Activated T-cell treated with anti-CD3 and anti-CD28 coated beads, Interleukin-2, amount 50 U/mL, for 24 hours (primary cell): ENCODE data around the gene CLRN3.

Experiments
- DNase-seq: peaks from one replicate; pipeline ENCODE4 v3.0.0-alpha.2; 2020
- H3K27ac Mint-ChIP-seq: 2 replicates; pipeline ENCODE4 v1.8.0; 2020; ENCODE audit warnings: mild to moderate bottlenecking, mixed read lengths
- H3K27me3 Mint-ChIP-seq: 2 replicates; pipeline ENCODE4 v1.8.0; 2020; ENCODE audit warnings: mixed read lengths
- H3K36me3 Mint-ChIP-seq: 2 replicates; pipeline ENCODE4 v1.8.0; 2020; ENCODE audit warnings: low read depth, mixed read lengths
- H3K4me1 Mint-ChIP-seq: 2 replicates; pipeline ENCODE4 v1.8.0; 2020; ENCODE audit warnings: low read depth, mixed read lengths
- H3K4me3 Mint-ChIP-seq: 2 replicates; pipeline ENCODE4 v1.8.0; 2020; ENCODE audit warnings: mild to moderate bottlenecking, moderate library complexity, mixed read lengths
- H3K9me3 Mint-ChIP-seq: 2 replicates; pipeline ENCODE4 v1.8.0; 2020; ENCODE audit warnings: mixed read lengths

Gene CLRN3

DNA sequence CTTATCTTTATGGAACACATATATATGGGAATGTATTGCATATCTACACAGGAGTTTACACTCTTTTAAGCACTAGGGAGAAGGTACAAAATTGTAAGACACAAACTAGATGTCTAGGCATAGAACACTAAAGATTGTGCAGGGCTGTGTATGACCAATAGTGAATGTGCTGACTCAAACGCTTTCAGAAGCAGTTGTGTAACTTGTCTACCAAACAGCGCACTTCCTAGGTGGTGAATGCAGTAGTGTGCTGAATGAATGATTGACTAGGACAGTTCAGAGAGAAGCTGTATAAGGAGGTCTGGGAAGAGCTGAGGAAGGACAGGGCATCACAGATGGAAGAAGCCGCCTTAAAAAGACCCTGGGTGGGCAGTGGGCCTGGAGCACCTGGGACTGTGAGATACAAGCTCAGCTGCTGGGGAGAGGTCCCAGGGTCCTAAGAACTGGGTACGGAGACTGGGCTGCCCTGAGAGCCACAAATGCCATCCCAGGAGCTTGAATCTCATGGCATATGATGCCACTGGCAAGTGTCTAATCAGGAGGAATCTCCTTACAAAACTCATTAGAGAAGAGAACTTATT is 14.2 kb downstream of the CLRN3 start:
- no peaks in the 10 kb centered on the region for H3K9me3 Mint-ChIP-seq
- H3K27ac Mint-ChIP-seq: no peak overlapping the region

GRCh38 chr10:127877699-127878098 is 15.0 kb downstream of the CLRN3 start:
- H3K4me1 Mint-ChIP-seq: peaks cover 6% of the 10 kb centered on the region
- H3K27ac Mint-ChIP-seq: no peak overlapping the region
- peaks cover under 1% of the 10 kb centered on the region for H3K27me3 Mint-ChIP-seq
- DNase-seq: no peak
- H3K36me3 Mint-ChIP-seq: no peaks in the 10 kb centered on the region
- no peak overlapping the region for H3K4me3 Mint-ChIP-seq
- no peaks in the 10 kb centered on the region for H3K9me3 Mint-ChIP-seq

More for the DNA sequence above, 14.2 kb downstream of the CLRN3 start:
- Mint-ChIP-seq H3K4me1 (peaks cover 6% of the 10 kb centered on the region), H3K36me3 (no peaks in the 10 kb centered on the region), H3K27me3 (no peaks in the 10 kb centered on the region), H3K4me3 (no peak overlapping the region)
- no peak for DNase-seq

DNA sequence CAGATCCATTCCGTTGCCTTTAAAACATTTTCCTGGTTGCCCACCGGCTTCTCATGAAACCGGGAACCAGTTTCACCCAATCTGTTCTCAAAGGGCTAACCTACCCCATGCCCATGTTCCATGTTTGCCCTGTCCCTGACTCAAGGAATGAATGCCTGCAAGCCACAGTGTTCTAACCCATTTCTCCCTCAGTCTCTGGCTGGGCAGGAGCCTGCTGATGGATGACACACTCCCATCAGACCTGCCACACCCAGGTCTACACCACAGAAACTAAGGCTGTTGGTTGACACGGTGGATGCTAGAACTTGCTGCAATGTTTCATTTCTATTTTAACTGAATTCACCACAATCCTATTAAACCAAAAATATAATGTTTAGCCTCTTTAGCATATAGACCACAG is 15.6 kb downstream of the CLRN3 start:
- peaks cover 4% of the 10 kb centered on the region for H3K27me3 Mint-ChIP-seq
- H3K4me3 Mint-ChIP-seq: no peak overlapping the region
- H3K9me3 Mint-ChIP-seq: no peaks in the 10 kb centered on the region
- no peaks in the 10 kb centered on the region for H3K36me3 Mint-ChIP-seq
- no peak overlapping the region for H3K27ac Mint-ChIP-seq
- H3K4me1 Mint-ChIP-seq: peaks cover 6% of the 10 kb centered on the region
- DNase-seq: no peak

- Mint-ChIP-seq H3K4me3 (no peak overlapping the region), H3K9me3 (no peaks in the 10 kb centered on the region), H3K27me3 (peaks cover 13% of the 10 kb centered on the region), H3K4me1 (peaks cover 6% of the 10 kb centered on the region), H3K27ac (no peak overlapping the region), H3K36me3 (no peaks in the 10 kb centered on the region)
- no peak for DNase-seq
These were observed 16.8 kb downstream of the CLRN3 start for GRCh38 chr10:127875916-127876315.

DNA sequence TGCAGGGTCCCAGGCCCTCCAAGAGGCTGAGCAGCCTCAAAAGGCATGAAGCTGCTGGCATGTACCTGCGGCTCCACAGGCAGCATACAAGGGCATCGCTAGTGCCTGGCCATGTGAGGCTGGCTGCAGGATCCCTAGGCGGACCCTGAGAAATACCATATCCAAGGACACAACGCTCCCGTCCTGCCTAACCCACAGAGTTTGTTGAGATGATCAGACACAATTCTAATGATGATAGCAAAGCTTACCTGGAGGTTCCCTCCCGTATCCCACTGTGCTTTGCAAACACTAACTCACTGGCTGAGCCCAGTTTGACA is 17.3 kb downstream of the CLRN3 start:
- no peaks in the 10 kb centered on the region for H3K36me3 Mint-ChIP-seq
- peaks cover 16% of the 10 kb centered on the region for H3K27me3 Mint-ChIP-seq
- peaks cover 2% of the 10 kb centered on the region for H3K4me1 Mint-ChIP-seq
- H3K4me3 Mint-ChIP-seq: no peak overlapping the region
- no peak for DNase-seq
- H3K9me3 Mint-ChIP-seq: no peaks in the 10 kb centered on the region
- no peak overlapping the region for H3K27ac Mint-ChIP-seq

DNA sequence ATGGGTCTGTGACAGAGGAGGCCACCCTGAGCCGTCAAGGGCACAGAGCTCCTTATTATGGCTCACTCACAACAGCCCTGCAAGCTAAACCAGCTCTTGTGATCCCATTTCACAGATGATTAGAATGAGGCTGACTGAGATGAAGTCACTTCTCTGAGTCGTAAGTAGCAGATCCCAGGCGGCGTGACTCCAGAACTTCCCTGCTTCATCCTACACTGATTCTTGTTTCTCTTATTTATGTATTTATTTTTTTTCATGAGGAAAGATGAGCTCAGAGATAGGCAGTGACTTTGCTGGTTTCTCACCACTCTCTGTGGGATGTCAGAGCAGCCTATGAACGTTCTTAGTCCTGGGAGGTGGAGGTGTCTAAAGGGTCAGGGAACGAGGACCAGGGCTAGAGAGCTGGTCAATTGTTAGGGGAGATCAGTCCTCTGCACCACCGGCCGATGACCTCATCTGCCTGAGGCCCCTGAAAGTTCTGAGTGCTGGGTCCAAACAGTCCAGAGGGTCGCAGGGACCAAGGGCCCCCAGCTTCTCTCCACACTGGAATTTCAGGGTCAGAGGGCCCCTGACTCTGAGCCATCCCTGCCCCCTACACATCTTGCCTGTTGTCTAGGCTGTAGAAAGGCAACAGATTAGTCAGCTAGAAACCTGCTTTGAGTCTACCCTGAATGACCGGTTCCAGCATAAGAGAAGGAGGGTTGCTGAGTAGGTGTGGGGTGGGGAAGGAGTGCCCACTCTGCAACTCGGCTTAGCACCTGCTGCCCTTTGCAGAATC is 17.9 kb downstream of the CLRN3 start:
- DNase-seq: no peak
- Mint-ChIP-seq H3K4me1 (no peaks in the 10 kb centered on the region), H3K9me3 (no peaks in the 10 kb centered on the region), H3K36me3 (no peaks in the 10 kb centered on the region), H3K27ac (no peak overlapping the region), H3K4me3 (no peak overlapping the region), H3K27me3 (peaks cover 18% of the 10 kb centered on the region)

- H3K36me3 Mint-ChIP-seq: no peaks in the 10 kb centered on the region
- no peak for DNase-seq
- H3K4me3 Mint-ChIP-seq: no peak overlapping the region
- no peak overlapping the region for H3K27ac Mint-ChIP-seq
- peaks cover 22% of the 10 kb centered on the region for H3K27me3 Mint-ChIP-seq
- no peaks in the 10 kb centered on the region for H3K4me1 Mint-ChIP-seq
- H3K9me3 Mint-ChIP-seq: peaks cover 1% of the 10 kb centered on the region
These were observed 18.8 kb downstream of the CLRN3 start for GRCh38 chr10:127873901-127874470.

GRCh38 chr10:127872871-127873600 is 19.7 kb downstream of the CLRN3 start:
- no peaks in the 10 kb centered on the region for H3K36me3 Mint-ChIP-seq

DNA sequence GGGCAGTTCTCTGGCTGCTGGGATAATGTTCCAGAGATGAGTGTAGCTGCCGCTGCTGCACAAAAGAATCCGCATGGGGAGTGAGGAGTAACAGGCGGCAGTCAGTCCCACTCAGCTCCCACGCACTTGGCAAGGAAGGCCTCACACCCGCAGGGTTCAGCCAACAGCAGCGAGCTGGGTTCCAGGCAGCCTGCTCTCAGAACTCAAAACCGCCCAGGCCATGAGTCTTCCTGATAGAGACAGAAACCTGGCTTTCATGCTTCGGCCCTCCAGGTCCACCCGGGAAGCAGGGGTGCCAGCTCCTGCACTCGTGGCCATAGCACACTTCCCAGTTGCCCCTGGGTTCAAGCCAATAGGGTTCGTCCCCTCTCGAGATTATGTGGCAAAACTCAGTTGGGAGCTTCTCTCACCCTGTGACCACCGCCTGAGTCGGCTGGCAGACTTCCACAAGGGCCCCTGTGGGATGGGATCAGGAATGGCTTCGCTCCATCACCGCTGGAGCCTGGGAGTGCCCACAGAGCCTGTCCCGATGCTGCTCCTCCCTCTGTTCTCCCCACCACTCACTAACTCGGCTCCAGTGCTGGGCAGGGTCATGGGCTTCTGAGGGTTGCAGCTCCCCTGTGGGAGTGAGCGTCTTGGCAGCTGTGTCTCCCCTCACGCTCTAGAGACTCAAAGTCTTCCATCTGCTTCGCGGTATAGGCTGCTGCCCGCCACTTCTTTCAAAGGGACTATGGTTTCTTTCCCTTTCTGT is 20.6 kb downstream of the CLRN3 start:
- Mint-ChIP-seq H3K27ac (no peak overlapping the region), H3K4me3 (no peak overlapping the region)
- DNase-seq: no peak

More at GRCh38 chr10:127872871-127873600, 19.7 kb downstream of the CLRN3 start:
- H3K4me3 Mint-ChIP-seq: no peak overlapping the region
- no peaks in the 10 kb centered on the region for H3K4me1 Mint-ChIP-seq
- H3K27ac Mint-ChIP-seq: no peak overlapping the region
- H3K9me3 Mint-ChIP-seq: peaks cover 4% of the 10 kb centered on the region
- no peak for DNase-seq
- H3K27me3 Mint-ChIP-seq: peaks cover 27% of the 10 kb centered on the region

GRCh38 chr10:127871631-127872010 is 21.1 kb downstream of the CLRN3 start:
- H3K9me3 Mint-ChIP-seq: peaks cover 4% of the 10 kb centered on the region
- H3K27ac Mint-ChIP-seq: no peak overlapping the region
- H3K36me3 Mint-ChIP-seq: no peaks in the 10 kb centered on the region
- H3K4me1 Mint-ChIP-seq: no peaks in the 10 kb centered on the region
- peaks cover 33% of the 10 kb centered on the region for H3K27me3 Mint-ChIP-seq
- H3K4me3 Mint-ChIP-seq: no peak overlapping the region
- DNase-seq: no peak

More for the DNA sequence above, 20.6 kb downstream of the CLRN3 start:
- peaks cover 27% of the 10 kb centered on the region for H3K27me3 Mint-ChIP-seq
- peaks cover 4% of the 10 kb centered on the region for H3K9me3 Mint-ChIP-seq
- no peaks in the 10 kb centered on the region for H3K4me1 Mint-ChIP-seq
- H3K36me3 Mint-ChIP-seq: no peaks in the 10 kb centered on the region

- peaks cover 4% of the 10 kb centered on the region for H3K9me3 Mint-ChIP-seq
- DNase-seq: no peak
- no peak overlapping the region for H3K4me3 Mint-ChIP-seq
- no peaks in the 10 kb centered on the region for H3K36me3 Mint-ChIP-seq
- no peaks in the 10 kb centered on the region for H3K4me1 Mint-ChIP-seq
- H3K27me3 Mint-ChIP-seq: peaks cover 41% of the 10 kb centered on the region
- H3K27ac Mint-ChIP-seq: no peak overlapping the region
These were observed 23.4 kb downstream of the CLRN3 start for GRCh38 chr10:127869329-127869728.

DNA sequence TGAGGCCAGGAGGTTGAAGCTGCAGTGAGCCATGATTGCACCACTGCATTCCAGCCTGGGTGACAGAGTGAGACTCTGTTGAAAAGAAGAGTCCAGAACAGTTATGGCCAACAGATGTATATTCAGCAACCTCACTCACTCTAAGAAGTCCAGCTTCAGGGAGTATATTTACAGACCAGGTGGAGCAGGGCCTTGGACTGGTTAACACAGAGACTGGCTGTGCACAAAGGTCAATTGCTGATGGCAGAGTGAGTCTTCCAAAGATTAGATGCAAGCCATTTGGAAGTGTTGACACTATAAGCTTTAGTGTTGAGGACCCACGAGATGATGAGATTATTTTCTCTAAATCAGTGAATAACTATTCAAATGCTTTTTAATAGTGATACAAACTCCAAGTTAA is 24.9 kb downstream of the CLRN3 start:
- Mint-ChIP-seq H3K27me3 (peaks cover 41% of the 10 kb centered on the region), H3K9me3 (peaks cover 4% of the 10 kb centered on the region), H3K27ac (no peak overlapping the region), H3K36me3 (no peaks in the 10 kb centered on the region), H3K4me1 (no peaks in the 10 kb centered on the region), H3K4me3 (no peak overlapping the region)
- no peak for DNase-seq

- no peak overlapping the region for H3K4me3 Mint-ChIP-seq
- peaks cover 33% of the 10 kb centered on the region for H3K27me3 Mint-ChIP-seq
- peaks cover 4% of the 10 kb centered on the region for H3K9me3 Mint-ChIP-seq
- no peak for DNase-seq
- H3K36me3 Mint-ChIP-seq: no peaks in the 10 kb centered on the region
- no peak overlapping the region for H3K27ac Mint-ChIP-seq
- no peaks in the 10 kb centered on the region for H3K4me1 Mint-ChIP-seq
These were observed 26.3 kb downstream of the CLRN3 start for GRCh38 chr10:127866276-127867013.
